SJSA1 (cell line): ENCODE data around the gene IDH3G. TPM values are rescaled to one million over a fixed set of nuclear protein-coding genes. Genes with fewer than 3 reads are reported as not detected.

ENCODE experiments used
- DNase-seq, 2 experiments: peaks; one replicate each; pipeline ENCODE4 v3.0.0-alpha.2; 2015 to 2020; ENCODE audit warnings: low spot score in 2 of 2, low read depth in 1 of 2
- H3K27ac ChIP-seq: fragments of 250-450 bp; sonication (Bioruptor Pico); 2 replicates; pipeline ENCODE4 v1.5.1; 2020; ENCODE audit warnings: mild to moderate bottlenecking, moderate library complexity
- H3K27me3 ChIP-seq: fragments of 250-450 bp; sonication (Bioruptor Pico); replicated peaks from 2 replicates; pipeline ENCODE4 v1.5.1; 2020; ENCODE audit warnings: mild to moderate bottlenecking, moderate library complexity
- H3K36me3 ChIP-seq: fragments of 250-450 bp; sonication (Bioruptor Pico); 2 replicates; pipeline ENCODE4 v1.5.1; 2020; ENCODE audit warnings: mild to moderate bottlenecking
- H3K4me1 ChIP-seq: fragments of 250-450 bp; sonication (Bioruptor Pico); replicated peaks from 2 replicates; pipeline ENCODE4 v1.6.1; 2021; ENCODE audit warnings: mild to moderate bottlenecking
- H3K4me3 ChIP-seq: fragments of 250-450 bp; sonication (Bioruptor Pico); 2 replicates; pipeline ENCODE4 v1.5.1; 2020; ENCODE audit warnings: mild to moderate bottlenecking
- H3K9me3 ChIP-seq: fragments of 250-450 bp; sonication (Bioruptor Pico); replicated peaks from 2 replicates; pipeline ENCODE4 v1.5.1; 2020; ENCODE audit warnings: mild to moderate bottlenecking
- total RNA-seq: library from RNA; depleted of rRNA; stranded (reverse); fragments of >200 nt; shearing (Covaris generic); gene quantifications from 2 replicates; pipeline ENCODE4 v1.2.3, GENCODE V29; 2014

IDH3G gene
- total RNA-seq, 1 experiment from 2014 or later = 80.1 TPM

DNA sequence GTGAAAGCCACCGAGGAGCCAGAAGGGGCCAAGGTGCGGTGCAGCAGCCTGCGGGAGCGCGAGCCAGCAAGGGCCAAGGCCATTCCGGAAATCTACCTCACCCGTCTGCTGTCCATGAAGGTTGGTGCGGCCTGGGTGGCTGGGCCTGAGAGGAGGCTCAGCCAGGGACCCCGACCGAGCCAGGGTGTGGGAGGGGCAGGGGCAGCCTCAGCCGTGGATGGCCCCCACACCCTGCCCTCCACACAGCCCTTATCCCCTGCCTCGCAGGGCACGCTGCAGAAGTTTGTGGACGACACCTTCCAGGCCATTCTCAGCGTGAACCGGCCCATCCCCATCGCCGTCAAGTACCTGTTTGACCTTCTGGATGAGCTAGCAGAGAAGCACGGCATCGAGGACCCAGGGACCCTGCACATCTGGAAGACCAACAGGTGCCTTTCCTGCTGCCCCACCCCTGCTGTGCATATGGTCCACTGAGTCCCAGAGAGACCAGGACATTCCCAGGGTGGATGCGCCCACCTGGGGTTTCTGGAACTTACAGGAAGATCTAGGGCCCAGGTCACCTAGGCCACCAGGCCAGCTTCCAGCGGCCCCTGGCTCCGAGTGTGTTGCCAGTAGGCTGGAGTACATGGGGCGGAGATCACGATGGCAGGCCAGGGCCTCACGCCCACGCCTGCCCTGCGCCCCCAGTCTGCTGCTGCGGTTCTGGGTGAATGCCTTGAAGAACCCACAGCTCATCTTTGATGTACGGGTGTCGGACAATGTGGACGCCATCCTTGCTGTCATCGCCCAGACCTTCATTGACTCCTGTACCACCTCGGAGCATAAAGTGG is 16.7 kb downstream of the IDH3G start:
- Histone ChIP-seq H3K27ac (no peak overlapping the region), H3K4me1 (no peaks in the 10 kb centered on the region), H3K36me3 (no peaks in the 10 kb centered on the region), H3K27me3 (no peaks in the 10 kb centered on the region), H3K4me3 (no peak overlapping the region), H3K9me3 (no peaks in the 10 kb centered on the region)
- DNase-seq = no peak

DNA sequence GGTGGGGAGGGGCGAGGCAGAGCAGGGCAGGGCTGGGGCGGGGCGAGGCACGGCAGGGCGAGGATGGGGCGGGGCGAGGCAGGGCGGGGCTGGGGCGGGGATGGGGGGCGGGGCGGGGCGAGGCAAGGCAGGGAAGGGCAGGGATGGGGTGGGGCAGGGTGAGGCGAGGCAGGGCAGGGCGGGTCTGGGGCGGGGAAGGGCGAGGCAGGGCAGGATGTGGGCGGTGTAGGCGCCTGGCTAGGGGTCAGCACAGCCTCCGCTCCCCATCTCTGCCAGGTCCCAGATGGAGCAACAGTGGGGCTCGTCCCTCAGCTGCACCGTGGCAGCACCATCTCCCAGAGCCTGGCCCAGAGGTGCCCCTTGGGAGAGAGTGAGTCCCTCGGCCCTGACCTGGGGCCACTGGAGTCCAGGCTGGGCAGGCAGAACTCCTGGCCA is 17.5 kb downstream of the IDH3G start:
- H3K27me3 ChIP-seq = no peaks in the 10 kb centered on the region
- no peaks in the 10 kb centered on the region for H3K9me3 ChIP-seq
- no peaks in the 10 kb centered on the region for H3K36me3 ChIP-seq
- no peaks in the 10 kb centered on the region for H3K4me1 ChIP-seq
- H3K27ac ChIP-seq = no peak overlapping the region
- DNase-seq = no peak
- no peak overlapping the region for H3K4me3 ChIP-seq

DNA sequence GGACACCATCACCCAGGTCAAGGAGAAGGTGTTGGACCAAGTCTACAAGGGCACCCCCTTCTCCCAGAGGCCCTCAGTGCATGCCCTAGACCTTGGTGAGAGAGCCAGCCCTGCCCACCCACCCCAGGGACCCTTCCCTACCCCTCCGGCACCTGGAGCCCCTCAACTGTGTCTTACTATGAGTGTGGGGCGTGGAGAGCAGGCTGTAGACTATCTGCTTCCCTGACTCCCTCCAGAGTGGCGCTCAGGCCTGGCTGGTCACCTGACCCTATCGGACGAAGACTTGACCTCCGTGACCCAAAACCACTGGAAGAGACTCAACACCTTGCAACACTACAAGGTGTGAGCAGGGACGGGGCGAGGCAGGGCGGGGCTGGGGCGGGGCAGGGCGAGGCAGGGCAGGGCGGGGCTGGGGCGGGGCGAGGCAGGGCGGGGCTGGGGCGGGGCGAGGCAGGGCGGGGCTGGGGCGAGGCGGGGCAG is 18.0 kb downstream of the IDH3G start:
- Histone ChIP-seq H3K4me3 (no peak overlapping the region), H3K9me3 (no peaks in the 10 kb centered on the region), H3K36me3 (no peaks in the 10 kb centered on the region), H3K27ac (no peak overlapping the region), H3K4me1 (no peaks in the 10 kb centered on the region), H3K27me3 (no peaks in the 10 kb centered on the region)
- DNase-seq = no peak

DNA sequence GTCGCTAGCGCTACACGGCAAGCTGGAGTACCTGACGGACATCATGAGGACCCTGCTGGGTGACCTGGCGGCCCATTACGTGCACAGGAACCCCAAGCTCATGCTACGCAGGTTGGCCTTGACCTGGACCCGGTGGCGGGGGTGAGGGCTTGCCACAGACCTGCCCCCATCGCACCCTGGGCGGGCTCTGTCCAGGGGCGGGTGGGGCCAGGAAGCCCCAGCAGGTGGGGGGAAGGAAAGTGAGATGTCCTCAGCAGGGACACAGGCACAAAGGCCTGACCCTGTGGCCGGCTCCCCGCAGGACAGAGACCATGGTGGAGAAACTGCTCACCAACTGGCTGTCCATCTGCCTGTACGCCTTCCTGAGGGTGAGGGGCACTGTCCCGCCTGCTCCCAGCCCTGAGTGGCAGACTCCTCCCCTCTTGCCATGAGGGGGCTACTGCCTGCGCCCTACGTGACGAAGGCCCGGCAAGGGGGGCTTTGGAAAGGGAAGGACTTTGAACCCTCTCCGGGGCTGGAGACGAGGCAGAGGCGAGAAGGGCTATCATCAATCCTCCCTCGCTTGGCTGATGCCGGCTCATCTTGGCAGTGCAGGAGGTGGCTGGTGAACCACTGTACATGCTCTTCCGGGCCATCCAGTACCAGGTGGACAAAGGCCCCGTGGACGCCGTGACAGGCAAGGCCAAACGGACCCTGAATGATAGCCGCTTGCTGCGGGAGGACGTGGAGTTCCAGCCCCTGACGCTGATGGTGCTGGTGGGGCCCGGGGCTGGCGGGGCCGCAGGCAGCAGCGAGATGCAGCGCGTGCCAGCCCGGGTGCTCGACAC is 18.7 kb downstream of the IDH3G start:
- no peak for DNase-seq
- H3K36me3 ChIP-seq = no peaks in the 10 kb centered on the region
- H3K4me3 ChIP-seq = no peak overlapping the region
- H3K4me1 ChIP-seq = no peaks in the 10 kb centered on the region
- H3K27me3 ChIP-seq = no peaks in the 10 kb centered on the region
- no peak overlapping the region for H3K27ac ChIP-seq
- no peaks in the 10 kb centered on the region for H3K9me3 ChIP-seq

DNA sequence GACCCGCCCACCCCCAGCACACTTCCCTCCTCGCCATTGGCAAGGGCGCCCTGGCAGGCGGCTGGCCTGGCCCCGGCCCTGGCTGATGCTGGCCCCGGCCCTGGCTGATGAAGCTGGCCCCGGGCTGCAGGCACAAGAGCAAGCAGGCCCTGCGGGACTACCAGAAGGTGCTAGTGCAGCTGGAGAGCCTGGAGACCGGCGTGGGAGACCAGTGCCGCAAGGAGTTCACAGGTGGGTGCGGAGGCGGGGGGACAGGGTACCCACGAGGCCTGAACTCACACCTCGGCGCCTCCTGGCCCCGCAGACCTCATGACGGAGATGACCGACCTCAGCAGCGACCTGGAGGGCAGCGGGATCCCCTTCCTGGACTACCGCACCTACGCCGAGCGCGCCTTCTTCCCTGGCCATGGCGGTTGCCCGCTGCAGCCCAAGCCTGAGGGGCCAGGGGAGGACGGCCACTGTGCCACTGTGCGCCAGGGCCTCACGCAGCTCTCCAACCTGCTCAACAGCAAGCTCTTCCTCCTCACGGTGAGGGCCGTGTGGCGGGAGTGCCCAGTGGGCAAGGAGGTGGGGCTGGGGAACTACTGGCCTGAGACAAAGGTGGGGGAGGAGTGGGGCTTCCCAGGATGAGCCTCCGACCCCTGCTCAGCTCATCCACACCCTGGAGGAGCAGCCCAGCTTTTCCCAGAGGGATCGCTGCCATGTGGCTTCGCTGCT is 19.4 kb downstream of the IDH3G start:
- no peaks in the 10 kb centered on the region for H3K4me1 ChIP-seq
- no peaks in the 10 kb centered on the region for H3K36me3 ChIP-seq
- H3K27me3 ChIP-seq = no peaks in the 10 kb centered on the region
- H3K4me3 ChIP-seq = no peak overlapping the region
- no peak overlapping the region for H3K27ac ChIP-seq
- DNase-seq = no peak
- no peaks in the 10 kb centered on the region for H3K9me3 ChIP-seq

DNA sequence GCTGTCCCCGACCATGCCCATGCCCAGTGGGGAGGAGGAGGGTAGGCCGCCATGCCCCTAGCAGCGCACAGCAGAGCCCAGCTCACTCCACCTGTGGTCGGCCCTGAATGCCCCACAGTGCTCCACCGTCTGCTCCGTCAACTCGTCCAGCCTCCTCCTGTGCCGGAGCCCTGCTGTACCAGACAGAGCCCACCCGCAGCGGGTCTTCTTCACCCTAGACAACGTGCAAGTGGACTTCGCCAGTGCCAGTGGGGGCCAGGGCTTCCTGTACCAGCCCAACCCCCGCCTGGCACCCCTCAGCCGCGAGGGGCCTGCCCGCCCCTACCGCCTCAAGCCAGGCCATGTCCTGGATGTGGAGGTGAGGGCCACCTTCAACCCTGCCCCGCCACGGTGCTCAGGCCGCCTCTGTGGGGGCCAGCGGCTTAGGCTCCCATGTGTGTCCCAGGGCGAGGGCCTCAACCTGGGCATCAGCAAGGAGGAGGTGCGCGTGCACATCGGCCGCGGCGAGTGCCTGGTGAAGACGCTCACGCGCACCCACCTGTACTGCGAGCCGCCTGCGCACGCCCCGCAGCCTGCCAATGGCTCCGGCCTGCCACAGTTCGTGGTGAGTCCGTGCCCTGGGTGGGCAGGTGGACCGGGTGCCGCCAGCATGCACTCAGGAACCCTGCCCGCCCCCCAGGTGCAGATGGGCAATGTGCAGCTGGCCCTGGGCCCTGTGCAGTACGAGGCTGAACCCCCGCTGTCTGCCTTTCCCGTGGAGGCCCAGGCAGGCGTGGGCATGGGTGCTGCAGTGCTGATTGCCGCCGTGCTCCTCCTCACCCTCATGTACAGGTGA is 20.2 kb downstream of the IDH3G start:
- no peaks in the 10 kb centered on the region for H3K27me3 ChIP-seq
- H3K4me1 ChIP-seq = no peaks in the 10 kb centered on the region
- no peak for DNase-seq
- H3K36me3 ChIP-seq = no peaks in the 10 kb centered on the region
- no peak overlapping the region for H3K27ac ChIP-seq
- no peaks in the 10 kb centered on the region for H3K9me3 ChIP-seq
- H3K4me3 ChIP-seq = no peak overlapping the region

DNA sequence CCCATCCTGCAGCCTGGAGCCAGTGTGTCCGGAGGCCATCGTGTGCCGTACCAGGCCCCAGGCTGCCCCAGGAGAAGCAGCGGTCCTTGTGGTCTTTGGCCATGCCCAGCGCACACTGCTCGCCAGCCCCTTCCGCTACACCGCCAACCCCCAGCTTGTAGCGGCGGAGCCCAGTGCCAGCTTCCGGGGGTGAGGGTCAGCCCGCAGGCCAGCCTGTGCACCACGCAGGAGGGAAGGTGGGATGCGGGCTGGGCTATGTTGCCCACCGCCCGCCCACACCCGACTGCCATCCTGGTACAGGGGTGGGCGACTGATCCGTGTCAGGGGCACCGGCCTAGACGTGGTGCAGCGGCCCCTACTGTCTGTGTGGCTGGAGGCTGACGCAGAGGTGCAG is 21.0 kb downstream of the IDH3G start:
- no peak for DNase-seq
- Histone ChIP-seq H3K4me1 (no peaks in the 10 kb centered on the region), H3K36me3 (no peaks in the 10 kb centered on the region), H3K9me3 (no peaks in the 10 kb centered on the region), H3K27me3 (no peaks in the 10 kb centered on the region), H3K4me3 (no peak overlapping the region), H3K27ac (no peak overlapping the region)

DNA sequence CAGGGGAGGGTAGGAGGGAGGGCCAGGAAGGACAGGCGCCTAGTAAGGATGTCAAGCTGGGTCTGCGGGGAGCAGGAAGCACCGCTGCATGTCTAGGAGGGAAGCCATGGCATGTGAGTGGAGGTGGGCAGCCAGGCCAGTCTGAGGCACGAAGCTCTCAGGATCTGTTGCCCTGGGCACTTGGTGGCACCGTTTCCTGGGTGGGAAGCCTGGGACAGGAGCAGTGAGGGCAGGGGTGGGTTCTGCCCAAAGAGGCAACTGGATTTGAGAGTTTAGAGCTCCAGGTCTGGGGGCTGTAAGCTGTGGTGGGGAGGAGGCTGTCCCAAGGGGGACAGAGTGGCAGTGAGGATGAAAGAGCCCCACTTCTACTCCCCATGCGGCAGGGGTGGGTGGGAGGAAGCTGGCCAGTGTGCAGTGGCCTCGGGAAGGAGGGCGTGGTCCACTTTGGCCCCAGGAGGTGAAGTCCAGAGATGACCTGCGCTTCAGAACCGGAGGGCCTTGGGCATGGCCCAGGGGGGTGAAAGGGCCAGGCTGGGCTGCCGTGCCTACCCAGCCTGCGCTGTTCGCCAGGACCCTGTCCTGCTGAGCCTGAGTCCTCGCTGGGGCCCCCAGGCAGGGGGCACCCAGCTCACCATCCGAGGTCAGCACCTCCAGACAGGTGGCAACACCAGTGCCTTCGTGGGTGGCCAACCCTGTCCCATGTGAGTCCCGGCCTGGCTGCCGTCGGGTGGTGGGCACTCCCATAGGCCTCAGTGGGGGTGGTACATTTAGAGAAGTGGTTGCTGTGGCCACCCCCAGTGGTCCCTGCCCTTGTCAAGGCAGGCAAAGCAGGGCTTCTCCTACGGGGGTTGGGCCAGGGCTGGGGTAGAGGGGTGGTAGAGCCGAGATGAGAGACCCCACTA is 21.6 kb downstream of the IDH3G start:
- DNase-seq = no peak
- Histone ChIP-seq H3K27me3 (no peaks in the 10 kb centered on the region), H3K4me3 (no peak overlapping the region), H3K36me3 (no peaks in the 10 kb centered on the region), H3K4me1 (no peaks in the 10 kb centered on the region), H3K27ac (no peak overlapping the region), H3K9me3 (no peaks in the 10 kb centered on the region)

DNA sequence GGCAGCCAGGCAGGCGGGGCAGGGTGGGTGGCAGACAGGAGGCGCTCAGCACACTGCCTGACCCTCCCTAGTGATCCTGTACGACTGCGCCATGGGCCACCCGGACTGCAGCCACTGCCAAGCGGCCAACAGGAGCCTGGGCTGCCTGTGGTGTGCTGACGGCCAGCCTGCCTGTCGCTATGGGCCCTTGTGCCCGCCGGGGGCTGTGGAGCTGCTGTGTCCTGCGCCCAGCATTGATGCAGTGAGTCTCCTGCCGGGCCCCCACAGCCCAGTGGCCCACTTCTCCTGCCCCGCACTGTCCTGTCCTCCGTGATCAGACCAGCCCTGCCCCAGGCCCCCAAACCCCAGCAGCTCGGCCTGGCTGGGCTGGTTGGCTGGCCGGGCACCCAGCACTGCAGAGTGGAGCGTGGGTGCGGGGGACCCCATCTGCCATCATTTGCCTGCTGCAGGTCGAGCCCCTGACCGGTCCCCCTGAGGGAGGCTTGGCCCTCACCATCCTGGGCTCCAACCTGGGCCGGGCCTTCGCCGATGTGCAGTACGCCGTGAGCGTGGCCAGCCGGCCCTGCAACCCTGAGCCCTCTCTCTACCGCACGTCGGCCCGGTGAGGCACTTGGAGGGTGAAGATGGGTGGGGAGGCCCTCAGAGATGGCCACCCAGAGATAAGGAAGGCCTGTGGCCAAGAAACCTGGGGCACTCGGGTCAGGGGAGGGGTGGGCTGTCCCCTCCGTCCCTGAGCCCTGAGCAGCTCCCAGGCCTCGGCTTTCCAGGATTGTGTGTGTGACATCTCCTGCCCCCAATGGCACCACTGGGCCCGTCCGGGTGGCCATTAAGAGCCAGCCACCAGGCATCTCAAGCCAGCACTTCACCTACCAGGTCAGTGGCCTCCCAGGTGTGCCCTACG is 22.5 kb downstream of the IDH3G start:
- H3K27me3 ChIP-seq = no peaks in the 10 kb centered on the region
- H3K4me1 ChIP-seq = peaks cover 3% of the 10 kb centered on the region
- H3K9me3 ChIP-seq = no peaks in the 10 kb centered on the region
- H3K4me3 ChIP-seq = no peak overlapping the region
- no peaks in the 10 kb centered on the region for H3K36me3 ChIP-seq
- DNase-seq = no peak
- H3K27ac ChIP-seq = no peak overlapping the region

DNA sequence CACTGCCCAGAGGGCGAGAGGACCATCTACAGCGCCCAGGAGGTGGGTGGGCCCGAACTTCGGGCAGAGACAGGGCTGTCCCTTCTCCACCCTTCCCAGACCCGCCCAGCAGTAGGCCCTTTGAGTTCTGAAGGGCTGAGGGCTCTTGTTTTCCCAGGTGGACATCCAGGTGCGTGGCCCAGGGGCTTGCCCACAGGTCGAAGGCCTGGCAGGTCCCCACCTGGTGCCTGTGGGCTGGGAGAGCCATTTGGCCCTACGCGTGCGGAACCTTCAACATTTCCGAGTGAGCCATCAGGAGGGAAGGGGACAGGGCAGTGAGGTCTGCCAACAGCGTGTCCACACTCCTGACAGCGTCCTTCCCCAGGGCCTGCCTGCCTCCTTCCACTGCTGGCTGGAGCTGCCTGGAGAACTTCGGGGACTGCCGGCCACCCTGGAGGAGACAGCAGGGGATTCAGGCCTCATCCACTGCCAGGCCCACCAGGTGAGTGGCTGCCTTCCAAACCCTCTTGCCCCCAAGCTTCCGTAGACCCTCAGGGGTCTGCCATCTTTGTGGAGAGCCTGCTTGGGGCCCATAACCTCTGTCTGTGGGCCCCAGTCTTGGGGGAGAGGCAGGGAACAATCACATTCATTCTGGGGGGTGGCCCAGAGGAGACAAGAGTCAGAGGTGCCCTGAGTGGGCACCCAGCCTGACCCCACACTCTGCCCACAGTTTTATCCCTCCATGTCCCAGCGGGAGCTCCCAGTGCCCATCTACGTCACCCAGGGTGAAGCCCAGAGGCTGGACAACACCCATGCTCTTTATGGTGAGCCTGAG is 23.4 kb downstream of the IDH3G start:
- Histone ChIP-seq H3K4me1 (peaks cover 12% of the 10 kb centered on the region), H3K4me3 (no peak overlapping the region), H3K27ac (no peak overlapping the region), H3K9me3 (no peaks in the 10 kb centered on the region), H3K36me3 (no peaks in the 10 kb centered on the region), H3K27me3 (no peaks in the 10 kb centered on the region)
- DNase-seq = no peak
